Measurements from ENCODE around the gene APEX1. TPM values are rescaled to one million over a fixed set of nuclear protein-coding genes. Genes with fewer than 3 reads are reported as not detected.
A peak's percentile ranks its signal among the peaks of the same experiment; 100 is the strongest.
"Not testable (repeated sequence)": the region's sequence is repeated elsewhere in the genome, so short reads cannot be mapped to it uniquely, and the experiment has no call there.

APEX1 gene
- total RNA-seq, 4 donors from 2014 or later: 75.7 to 132 (median 115) TPM

DNA sequence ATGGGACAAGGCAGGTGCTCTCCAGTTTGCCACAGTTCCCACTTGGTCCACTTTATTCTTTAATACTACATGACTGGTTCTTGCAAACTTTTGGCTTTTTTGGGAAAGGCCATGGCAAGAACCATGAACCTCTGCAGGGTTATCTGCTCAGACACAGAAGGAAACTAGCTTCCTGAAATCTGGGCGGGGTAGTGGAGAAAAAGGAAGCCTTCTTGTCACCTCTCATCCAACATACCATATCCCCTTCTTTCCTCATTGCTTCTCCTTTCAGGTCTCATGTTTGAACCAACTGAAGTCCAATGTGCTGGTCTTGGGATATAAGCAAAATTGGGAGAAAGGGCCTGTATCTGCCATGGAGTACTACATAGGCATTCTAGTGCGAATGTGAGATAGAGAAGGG, 13.6 kb upstream of the APEX1 start:
- Histone ChIP-seq H3K4me3 (no peak overlapping the region), H3K27me3 (peaks cover 0 to 7% (median 0%) of the 10 kb centered on the region in 4 donors), H3K27ac (no peak overlapping the region), H3K4me1 (no peaks in the 10 kb centered on the region), H3K9me3 (no peaks in the 10 kb centered on the region), H3K36me3 (peaks cover 0 to 19% (median 6%) of the 10 kb centered on the region in 3 donors)
- TF ChIP-seq POLR2A (IDR thresholded peaks at IDR 0.05): no peak
- TF ChIP-seq, protein P1, sequence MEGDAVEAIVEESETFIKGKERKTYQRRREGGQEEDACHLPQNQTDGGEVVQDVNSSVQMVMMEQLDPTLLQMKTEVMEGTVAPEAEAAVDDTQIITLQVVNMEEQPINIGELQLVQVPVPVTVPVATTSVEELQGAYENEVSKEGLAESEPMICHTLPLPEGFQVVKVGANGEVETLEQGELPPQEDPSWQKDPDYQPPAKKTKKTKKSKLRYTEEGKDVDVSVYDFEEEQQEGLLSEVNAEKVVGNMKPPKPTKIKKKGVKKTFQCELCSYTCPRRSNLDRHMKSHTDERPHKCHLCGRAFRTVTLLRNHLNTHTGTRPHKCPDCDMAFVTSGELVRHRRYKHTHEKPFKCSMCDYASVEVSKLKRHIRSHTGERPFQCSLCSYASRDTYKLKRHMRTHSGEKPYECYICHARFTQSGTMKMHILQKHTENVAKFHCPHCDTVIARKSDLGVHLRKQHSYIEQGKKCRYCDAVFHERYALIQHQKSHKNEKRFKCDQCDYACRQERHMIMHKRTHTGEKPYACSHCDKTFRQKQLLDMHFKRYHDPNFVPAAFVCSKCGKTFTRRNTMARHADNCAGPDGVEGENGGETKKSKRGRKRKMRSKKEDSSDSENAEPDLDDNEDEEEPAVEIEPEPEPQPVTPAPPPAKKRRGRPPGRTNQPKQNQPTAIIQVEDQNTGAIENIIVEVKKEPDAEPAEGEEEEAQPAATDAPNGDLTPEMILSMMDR (IDR thresholded peaks at IDR 0.05): no peak
- whole genome bisulfite sequencing, 2 donors: 76 to 84% methylated on average over 2 of the region's 2 CpGs
- DNase-seq: no peak
- intact Hi-C loops (cut with DNase I): no loop called here

DNA sequence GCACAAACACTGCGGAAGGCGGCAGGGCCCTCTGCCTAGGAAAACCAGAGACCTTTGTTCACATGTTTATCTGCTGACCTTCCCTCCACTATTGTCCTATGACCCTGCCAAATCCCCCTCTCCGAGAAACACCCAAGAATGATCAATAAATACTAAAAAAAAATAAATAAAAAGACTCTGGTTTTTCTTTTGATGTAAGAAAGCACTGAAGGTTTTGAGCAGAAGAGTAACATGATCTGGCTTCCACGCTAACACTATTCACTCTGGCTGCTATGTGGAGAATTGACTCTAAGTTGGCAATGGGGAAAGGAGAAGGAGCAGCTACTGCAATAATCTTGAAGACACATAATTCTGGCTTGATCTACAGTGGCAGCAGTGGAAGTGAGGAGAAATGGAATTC, 11.4 kb upstream of the APEX1 start:
- DNase-seq; H3K27me3 ChIP-seq; intact Hi-C loops (cut with DNase I); H3K4me3 ChIP-seq; H3K27ac ChIP-seq; H3K9me3 ChIP-seq; H3K4me1 ChIP-seq: not testable (repeated sequence)
- whole genome bisulfite sequencing, 2 donors: 86 to 92% methylated on average over 2 of the region's 4 CpGs
- peaks cover 12 to 41% (median 26%) of the 10 kb centered on the region in 3 donors for H3K36me3 ChIP-seq

DNA sequence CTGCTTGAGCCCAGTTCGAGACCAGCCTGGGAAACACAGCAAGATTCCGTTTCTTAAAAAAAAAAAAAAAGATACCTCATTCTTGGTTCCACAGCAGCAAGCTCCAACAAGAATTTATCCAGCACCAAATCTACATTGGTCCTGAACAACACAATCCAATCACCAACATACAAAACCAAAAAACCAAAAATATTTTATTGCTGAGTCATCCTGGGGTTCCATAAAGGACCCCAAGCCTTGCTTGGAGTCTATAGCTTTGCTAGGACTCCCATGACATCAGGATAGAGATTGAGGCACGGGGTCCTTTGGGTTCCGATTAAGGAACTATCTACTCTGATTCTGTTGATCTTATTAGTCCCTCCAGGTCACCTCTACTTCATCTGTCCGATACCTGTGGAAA, 8.1 kb upstream of the APEX1 start:
- Histone ChIP-seq H3K36me3 (peaks cover 17 to 73% (median 56%) of the 10 kb centered on the region in 3 donors), H3K27ac (no peak overlapping the region), H3K4me1 (no peaks in the 10 kb centered on the region), H3K27me3 (no peaks in the 10 kb centered on the region), H3K9me3 (no peaks in the 10 kb centered on the region), H3K4me3 (no peak overlapping the region)
- DNase-seq: no peak
- intact Hi-C loops (cut with DNase I): no loop called here
- WGBS, 2 donors: 92 to 94% methylated on average over 5 of the region's 5 CpGs
- TF ChIP-seq, protein P1 (IDR thresholded peaks at IDR 0.05): no peak
- TF ChIP-seq POLR2A (IDR thresholded peaks at IDR 0.05): no peak

DNA sequence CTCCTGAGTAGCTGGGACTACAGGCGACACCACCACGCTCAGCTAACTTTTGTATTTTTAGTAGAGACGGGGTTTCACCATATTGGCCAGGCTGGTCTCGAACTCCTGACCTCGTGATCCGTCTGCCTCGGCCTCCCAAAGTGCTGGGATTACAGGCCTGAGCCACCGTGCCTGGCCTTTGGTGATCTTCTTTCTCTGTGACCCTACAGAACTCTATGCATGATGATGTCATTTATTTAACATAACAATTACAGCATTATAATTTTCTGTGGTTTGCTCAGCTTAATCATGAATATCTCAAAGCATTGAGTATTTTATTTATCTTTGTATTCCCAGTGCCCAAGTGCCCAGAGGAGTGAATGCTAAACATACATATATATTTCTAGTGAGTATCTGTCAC, 2.2 kb upstream of the APEX1 start:
- H3K4me1 ChIP-seq: peaks cover 15 to 39% (median 20%) of the 10 kb centered on the region in 3 donors
- H3K27me3 ChIP-seq; H3K4me3 ChIP-seq; H3K27ac ChIP-seq; DNase-seq; H3K9me3 ChIP-seq; intact Hi-C loops (cut with DNase I): not testable (repeated sequence)
- 89% methylated on average over 8 of the region's 8 CpGs for WGBS, 2 donors
- peaks cover 24 to 66% (median 55%) of the 10 kb centered on the region in 3 donors for H3K36me3 ChIP-seq

DNA sequence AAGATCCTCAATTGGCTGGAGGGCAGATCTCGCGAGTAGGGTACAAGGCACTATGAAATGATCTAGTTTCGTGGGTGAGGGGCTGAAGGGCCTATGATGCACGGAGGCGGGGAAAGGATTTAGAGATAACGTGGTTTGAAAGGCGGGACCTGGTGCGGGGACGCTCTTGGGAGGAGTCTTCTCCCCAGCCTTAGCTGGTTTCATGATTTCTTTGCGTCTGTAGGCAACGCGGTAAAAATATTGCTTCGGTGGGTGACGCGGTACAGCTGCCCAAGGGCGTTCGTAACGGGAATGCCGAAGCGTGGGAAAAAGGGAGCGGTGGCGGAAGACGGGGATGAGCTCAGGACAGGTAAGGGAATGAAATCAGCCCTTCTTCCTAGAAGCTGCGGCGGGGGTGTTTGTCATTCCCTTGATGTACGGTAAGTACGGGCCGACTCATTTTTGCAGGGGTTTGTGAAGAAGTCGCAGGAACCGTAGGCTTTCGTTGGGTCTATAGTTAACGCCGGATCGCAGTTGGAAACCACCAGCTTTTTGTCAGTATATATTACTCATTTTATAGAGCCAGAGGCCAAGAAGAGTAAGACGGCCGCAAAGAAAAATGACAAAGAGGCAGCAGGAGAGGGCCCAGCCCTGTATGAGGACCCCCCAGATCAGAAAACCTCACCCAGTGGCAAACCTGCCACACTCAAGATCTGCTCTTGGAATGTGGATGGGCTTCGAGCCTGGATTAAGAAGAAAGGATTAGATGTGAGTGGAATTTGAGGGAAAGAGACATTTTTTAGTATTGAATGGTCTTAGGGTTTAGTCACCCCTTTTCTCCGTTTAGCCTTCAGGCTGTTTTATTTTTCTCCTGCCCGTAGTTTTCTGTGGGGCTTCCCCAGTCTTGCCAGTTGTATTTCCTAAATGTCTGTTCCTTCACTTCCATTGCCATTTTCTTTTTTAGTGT, 602 bp downstream of the APEX1 start:
- Histone ChIP-seq H3K9me3 (no peaks in the 10 kb centered on the region), H3K36me3 (peaks cover 25 to 61% (median 46%) of the 10 kb centered on the region in 3 donors), H3K4me1 (peaks cover 26 to 67% (median 32%) of the 10 kb centered on the region in 3 donors), H3K27ac (peak overlapping the region; percentile 85 to 98 (median 96)), H3K4me3 (peak overlapping the region; percentile 55 to 95 (median 84)), H3K27me3 (no peaks in the 10 kb centered on the region)
- intact Hi-C loops (cut with DNase I): loop anchor here (5.0 kb wide), 1 partner anchor 108 kb away; no protein-coding TSS in a partner anchor
- 0% methylated on average over 34 to 39 of the region's 39 CpGs for WGBS, 2 donors
- DNase-seq: no peak
- TF ChIP-seq, protein P1 (IDR thresholded peaks at IDR 0.05): no peak
- peak in 1 of 4 donors; percentile 1 for TF ChIP-seq POLR2A (IDR thresholded peaks at IDR 0.05)

DNA sequence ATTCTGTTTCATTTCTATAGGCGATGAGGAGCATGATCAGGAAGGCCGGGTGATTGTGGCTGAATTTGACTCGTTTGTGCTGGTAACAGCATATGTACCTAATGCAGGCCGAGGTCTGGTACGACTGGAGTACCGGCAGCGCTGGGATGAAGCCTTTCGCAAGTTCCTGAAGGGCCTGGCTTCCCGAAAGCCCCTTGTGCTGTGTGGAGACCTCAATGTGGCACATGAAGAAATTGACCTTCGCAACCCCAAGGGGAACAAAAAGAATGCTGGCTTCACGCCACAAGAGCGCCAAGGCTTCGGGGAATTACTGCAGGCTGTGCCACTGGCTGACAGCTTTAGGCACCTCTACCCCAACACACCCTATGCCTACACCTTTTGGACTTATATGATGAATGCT, 1.9 kb downstream of the APEX1 start:
- peaks cover 27 to 72% (median 33%) of the 10 kb centered on the region in 3 donors for H3K4me1 ChIP-seq
- intact Hi-C loops (cut with DNase I): loop anchor here (5.0 kb wide), 1 partner anchor 110 kb away; no protein-coding TSS in a partner anchor

More for the DNA sequence above, 1.9 kb downstream of the APEX1 start:
- Histone ChIP-seq H3K27ac (peak overlapping the region in 3 of 4 donors; percentile 12 to 97 (median 96)), H3K36me3 (peaks cover 22 to 47% (median 33%) of the 10 kb centered on the region in 3 donors), H3K4me3 (no peak overlapping the region), H3K27me3 (no peaks in the 10 kb centered on the region), H3K9me3 (no peaks in the 10 kb centered on the region)
- no peak for TF ChIP-seq POLR2A (IDR thresholded peaks at IDR 0.05)
- TF ChIP-seq, protein P1 (IDR thresholded peaks at IDR 0.05): no peak
- 60 to 69% methylated on average over 9 to 13 of the region's 13 CpGs for WGBS, 2 donors
- no peak for DNase-seq
